Measurements from ENCODE around the gene MAP4K4.

MAP4K4 gene

DNA sequence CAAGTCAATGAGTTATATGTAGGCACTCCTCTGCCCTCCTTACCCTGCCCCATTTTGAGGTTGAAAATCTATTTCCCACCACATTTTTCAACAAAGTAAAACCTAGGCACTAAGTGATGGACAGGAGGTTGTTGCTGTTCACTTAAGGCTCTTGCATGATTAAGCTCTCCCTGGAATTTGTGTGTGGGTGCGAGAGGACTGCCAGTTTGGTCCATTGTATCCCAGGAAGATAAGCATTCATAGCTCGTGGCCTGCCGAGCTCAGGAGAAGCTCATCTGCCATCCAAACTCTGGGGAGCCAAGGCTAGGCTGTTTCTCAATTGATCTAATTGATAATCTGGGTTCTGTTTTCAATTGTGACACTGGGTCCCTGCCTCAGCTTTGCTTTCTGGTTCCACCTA lies 4.7 kb upstream of the MAP4K4 start:
- no peak for TF ChIP-seq CTCF (IDR thresholded peaks at IDR 0.05)
- no peak overlapping the region for H3K4me3 ChIP-seq
- no peaks in the 10 kb centered on the region for H3K36me3 ChIP-seq
- H3K9me3 ChIP-seq, result no peaks in the 10 kb centered on the region
- no peak for DNase-seq
- intact Hi-C loops (cut with DNase I; ENCODE audit: low total_unique reads), result loop anchor here (10.0 kb wide), 2 partner anchors 62 to 168 kb away; no protein-coding TSS in a partner anchor
- H3K4me1 ChIP-seq, result peaks cover 0 to 8% (median 3%) of the 10 kb centered on the region in 4 donors
- no peaks in the 10 kb centered on the region for H3K27me3 ChIP-seq
- H3K27ac ChIP-seq, result no peak overlapping the region

DNA sequence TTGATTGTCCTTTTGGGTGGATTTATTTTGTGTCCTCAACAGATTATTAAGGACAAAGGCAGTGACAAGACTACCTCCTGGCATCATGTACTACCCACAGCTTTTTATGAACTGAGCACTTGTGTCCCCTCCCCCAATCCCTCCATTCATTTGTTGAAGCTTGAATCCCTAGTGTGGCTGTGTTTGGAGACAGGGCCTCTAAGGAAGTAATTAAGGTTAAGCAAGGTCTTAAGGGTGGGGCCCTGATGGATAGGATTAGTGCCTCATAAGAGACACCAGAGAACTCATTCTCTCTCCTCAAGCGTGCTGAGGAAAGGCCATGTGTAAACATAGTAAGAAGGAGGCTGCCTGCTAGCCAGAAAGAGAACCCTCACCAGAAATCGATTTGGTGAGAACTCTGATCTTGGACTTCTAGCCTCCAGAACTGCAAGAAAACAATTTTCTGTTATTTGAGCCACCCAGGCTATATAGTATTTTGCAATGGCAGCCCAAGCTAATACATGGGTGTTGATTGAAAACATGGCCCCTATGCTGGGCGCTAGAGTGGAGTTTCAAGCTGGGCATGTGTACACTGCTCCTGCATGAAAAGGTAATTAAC lies 3.4 kb upstream of the MAP4K4 start:
- DNase-seq, result no peak
- peaks cover 0 to 8% (median 3%) of the 10 kb centered on the region in 4 donors for H3K4me1 ChIP-seq
- TF ChIP-seq CTCF (IDR thresholded peaks at IDR 0.05), result no peak
- H3K27me3 ChIP-seq, result no peaks in the 10 kb centered on the region
- H3K9me3 ChIP-seq, result no peaks in the 10 kb centered on the region
- H3K4me3 ChIP-seq, result no peak overlapping the region
- no peaks in the 10 kb centered on the region for H3K36me3 ChIP-seq
- intact Hi-C loops (cut with DNase I; ENCODE audit: low total_unique reads), result loop anchor here (10.0 kb wide), 2 partner anchors 61 to 169 kb away; no protein-coding TSS in a partner anchor
- no peak overlapping the region for H3K27ac ChIP-seq

- Histone ChIP-seq H3K27ac (peak overlapping the region; percentile 82 to 93), H3K4me3 (peak overlapping the region; percentile 75 to 87), H3K9me3 (no peaks in the 10 kb centered on the region), H3K27me3 (no peaks in the 10 kb centered on the region), H3K36me3 (no peaks in the 10 kb centered on the region), H3K4me1 (peaks cover 0 to 27% (median 16%) of the 10 kb centered on the region in 4 donors)
- peak in 1 of 2 donors; percentile 38 for DNase-seq
- intact Hi-C loops (cut with DNase I; ENCODE audit: low total_unique reads), result loop anchor here (5.0 to 10.0 kb wide), 4 partner anchors 58 to 266 kb away; no protein-coding TSS in a partner anchor
- TF ChIP-seq CTCF (IDR thresholded peaks at IDR 0.05), result no peak
Measured at GRCh38 chr2:101696272-101697123, 1.0 kb upstream of the MAP4K4 start.

DNA sequence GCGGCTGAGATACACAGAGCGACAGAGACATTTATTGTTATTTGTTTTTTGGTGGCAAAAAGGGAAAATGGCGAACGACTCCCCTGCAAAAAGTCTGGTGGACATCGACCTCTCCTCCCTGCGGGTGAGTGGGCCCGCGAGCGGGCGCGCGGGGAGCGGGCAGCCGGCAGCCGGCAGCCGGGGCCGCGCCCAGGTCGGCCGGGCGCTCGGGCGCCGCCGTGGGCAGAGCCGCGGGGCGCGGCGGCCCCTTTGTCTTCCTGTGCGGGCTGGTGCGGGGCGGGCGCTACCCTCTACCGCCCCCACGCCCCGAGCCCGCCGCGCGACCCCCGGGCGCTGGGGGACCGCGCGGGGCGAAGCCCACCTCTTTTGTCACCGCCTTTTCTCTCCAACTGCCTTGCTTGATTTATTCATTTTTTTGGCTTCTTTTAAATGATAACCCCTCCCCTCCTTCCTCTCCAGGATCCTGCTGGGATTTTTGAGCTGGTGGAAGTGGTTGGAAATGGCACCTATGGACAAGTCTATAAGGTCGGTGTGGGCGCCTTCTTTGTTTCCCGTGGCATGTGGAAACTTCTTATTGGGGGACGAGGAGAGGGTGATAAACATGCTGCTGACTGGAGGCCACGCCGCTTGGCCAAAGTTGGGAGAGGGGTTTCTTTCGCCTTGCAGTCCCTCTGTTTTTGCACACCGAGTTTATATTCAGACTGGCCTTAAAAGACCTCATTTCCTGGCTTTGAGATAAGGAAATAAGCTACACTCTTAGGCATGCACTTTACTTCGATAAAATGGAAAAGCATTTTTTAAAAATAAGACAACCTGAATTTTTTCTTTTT lies 722 bp downstream of the MAP4K4 start:
- no peak for TF ChIP-seq CTCF (IDR thresholded peaks at IDR 0.05)
- Histone ChIP-seq H3K9me3 (no peaks in the 10 kb centered on the region), H3K4me3 (peak overlapping the region; percentile 75 to 87), H3K27me3 (no peaks in the 10 kb centered on the region), H3K27ac (peak overlapping the region; percentile 82 to 93), H3K4me1 (peaks cover 0 to 44% (median 19%) of the 10 kb centered on the region in 4 donors), H3K36me3 (no peaks in the 10 kb centered on the region)
- no peak for DNase-seq
- intact Hi-C loops (cut with DNase I; ENCODE audit: low total_unique reads), result loop anchor here (5.0 to 10.0 kb wide), 4 partner anchors 57 to 264 kb away; no protein-coding TSS in a partner anchor
